A375 (cell line): ENCODE measurements around the gene CD3G. TPM values are rescaled to one million over a fixed set of nuclear protein-coding genes. Genes with fewer than 3 reads are reported as not detected.

Source experiments
- small RNA-seq: library from RNA; depleted of rRNA; stranded (forward); fragments of <200 nt; gene quantifications from one replicate; pipeline ENCODE3, GENCODE V24; 2014
- total RNA-seq: library from RNA; depleted of rRNA; stranded (reverse); fragments of >200 nt; shearing (Covaris generic); gene quantifications from 2 replicates; pipeline ENCODE4 v1.2.3, GENCODE V29; 2014; rRNA removed

CD3G gene
- total RNA-seq: not detected in 2 replicates

GRCh38 chr11:118343981-118344515 is at the start of gene CD3G:
CD3G (plus strand) TSS chr11:118344344; CDS start chr11:118344424, 80 bp downstream.

GRCh38 chr11:118304568-118305248 is 39.4 kb upstream of the CD3G start, which contains the start of gene CD3E:
CD3E (plus strand) TSS chr11:118304730; CDS start chr11:118304953, 223 bp downstream.

GRCh38 chr11:118342503-118343161 is 1.5 kb upstream of the CD3G start, which contains the start of gene CD3D:
CD3D (minus strand) TSS chr11:118342705; CDS start chr11:118342607, 98 bp downstream.

GRCh38 chr11:118359295-118359958 is 15.3 kb downstream of the CD3G start, which contains the start of gene UBE4A:
UBE4A (plus strand) TSS chr11:118359600; CDS start chr11:118365081, 5,481 bp downstream.

GRCh38 chr11:118401151-118401879 is 57.2 kb downstream of the CD3G start, which contains the start of gene ATP5MG:
ATP5MG (plus strand) TSS chr11:118401606; CDS start chr11:118401666, 60 bp downstream.

Small RNAs within 50 kb of the gene (small RNA-seq; reads per million reads assigned to genes)
- gene AP001582.1: not detected

Other genes with a start within 250 kb of the CD3G start
- gene SCN4B, start 191.5 kb upstream of the CD3G start, total RNA-seq: 0.13 TPM in 1 of 2 replicates, not detected in the other
- gene SCN2B, start 167.7 kb upstream of the CD3G start, total RNA-seq: not detected in 2 replicates
- gene JAML, start 119.3 kb upstream of the CD3G start, total RNA-seq: not detected in 2 replicates
- gene MPZL3, start 92.0 kb upstream of the CD3G start, total RNA-seq: not detected in 2 replicates
- not detected in 2 replicates for gene MPZL2, start 80.0 kb upstream of the CD3G start, total RNA-seq
- not detected in 2 replicates for gene CD3E, start 39.6 kb upstream of the CD3G start, total RNA-seq
- not detected in 2 replicates for gene CD3D, start 1.6 kb upstream of the CD3G start, total RNA-seq
- gene UBE4A, start 15.3 kb downstream of the CD3G start, total RNA-seq: 30.0 and 32.2 TPM in 2 replicates
- 149 and 192 TPM in 2 replicates for gene ATP5MG, start 57.3 kb downstream of the CD3G start, total RNA-seq
- gene KMT2A, start 92.1 kb downstream of the CD3G start, total RNA-seq: 37.5 and 45.8 TPM in 2 replicates
- gene TTC36, start 183.1 kb downstream of the CD3G start, total RNA-seq: 0.38 and 2.7 TPM in 2 replicates
- gene TMEM25, start 186.8 kb downstream of the CD3G start, total RNA-seq: 1.8 and 4.7 TPM in 2 replicates
- 28.7 and 37.0 TPM in 2 replicates for gene IFT46, start 221.6 kb downstream of the CD3G start, total RNA-seq
- 144 and 160 TPM in 2 replicates for gene ARCN1, start 228.1 kb downstream of the CD3G start, total RNA-seq